H1 (cell line): ENCODE measurements around the gene TMEM147. TPM values are rescaled to one million over a fixed set of nuclear protein-coding genes. Genes with fewer than 3 reads are reported as not detected.
A peak's percentile ranks its signal among the peaks of the same experiment; 100 is the strongest.

ENCODE experiments used
- CTCF ChIA-PET: fragments of 300-600 bp; sonication (Branson Sonifier 250); formaldehyde crosslinking; loops from one replicate; lab custom pipeline; 2021; ENCODE audit not compliant: partially characterized antibody; lab: Charles Lee
- POLR2A ChIA-PET: fragments of 300-600 bp; sonication (Branson Sonifier 250); formaldehyde crosslinking; loops from one replicate; lab custom pipeline; 2021; ENCODE audit warnings: inconsistent platforms; ENCODE audit not compliant: partially characterized antibody; lab: Charles Lee
- DNase-seq, 2 experiments: peaks; one replicate each; pipeline versions ENCODE4 v3.0.0 to v3.0.0-alpha.2; 2010 to 2022; ENCODE audit warnings: low spot score in 2 of 2, low read depth in 1 of 2, mixed read lengths in 1 of 2
- FAIRE-seq: peaks from 2 replicates; lab custom pipeline; 2011; peaks lifted over from hg19 to GRCh38; lab: Jason Lieb, UNC
- H2AFZ ChIP-seq: 2 replicates; pipeline ENCODE4 v1.8.1; 2012; ENCODE audit warnings: low read length, inconsistent platforms
- H2AK5ac ChIP-seq: 2 replicates; pipeline ENCODE4 v1.6.1; 2013; ENCODE audit warnings: low read depth, low read length
- H2BK120ac ChIP-seq: replicated peaks from 2 replicates; pipeline ENCODE3; 2013; ENCODE audit warnings: low read depth, low read length, inconsistent platforms
- H2BK12ac ChIP-seq: 2 replicates; pipeline ENCODE4 v1.6.1; 2013; ENCODE audit warnings: low read depth, low read length
- H2BK15ac ChIP-seq: 2 replicates; pipeline ENCODE4 v1.6.1; 2013; ENCODE audit warnings: low read length
- H2BK20ac ChIP-seq: 2 replicates; pipeline ENCODE4 v1.6.1; 2013; ENCODE audit warnings: low read length
- H2BK5ac ChIP-seq: 2 replicates; pipeline ENCODE4 v1.6.1; 2013; ENCODE audit warnings: low read depth, low read length
- H3K14ac ChIP-seq: 2 replicates; pipeline ENCODE4 v1.6.1; 2013; ENCODE audit warnings: inconsistent platforms; ENCODE audit not compliant: insufficient read length
- H3K18ac ChIP-seq: 2 replicates; pipeline ENCODE4 v1.6.1; 2013; ENCODE audit warnings: low read length; ENCODE audit errors: extremely low read depth
- H3K23ac ChIP-seq: 2 replicates; pipeline ENCODE4 v1.6.1; 2013; ENCODE audit warnings: inconsistent platforms; ENCODE audit not compliant: insufficient read length
- H3K23me2 ChIP-seq: 2 replicates; pipeline ENCODE4 v1.6.1; 2013; ENCODE audit warnings: low read depth, low read length
- H3K27ac ChIP-seq: 2 replicates; pipeline ENCODE4 v1.6.1; 2011; ENCODE audit warnings: low read depth, low read length, inconsistent platforms
- H3K27me3 ChIP-seq, 4 experiments: replicated peaks in 1 of 4; 1 replicate in 1 of 4; 2 replicates in 3 of 4; pipeline versions ENCODE4 v1.6.1 to v1.8.1; 2011 to 2013; ENCODE audit warnings: low read length in 3 of 4, mild to moderate bottlenecking in 3 of 4, inconsistent platforms in 2 of 4, mixed read lengths in 2 of 4, moderate library complexity in 1 of 4; ENCODE audit not compliant: control insufficient read depth in 3 of 4, insufficient read depth in 3 of 4; ENCODE audit errors: extremely low read depth in 1 of 4
- H3K36me3 ChIP-seq, 4 experiments: 2 replicates each; pipeline versions ENCODE4 v1.6.1 to v1.8.1; 2011 to 2013; ENCODE audit warnings: mild to moderate bottlenecking in 4 of 4, low read length in 3 of 4, moderate library complexity in 2 of 4, control low read depth in 1 of 4, inconsistent platforms in 1 of 4; ENCODE audit not compliant: insufficient read depth in 4 of 4, control insufficient read depth in 2 of 4
- H3K4ac ChIP-seq: replicated peaks from 2 replicates; pipeline ENCODE3; 2013; ENCODE audit warnings: low read length, low read depth, mixed read lengths, inconsistent platforms; ENCODE audit not compliant: insufficient read length
- H3K4me1 ChIP-seq, 4 experiments: replicated peaks in 1 of 4; 1 replicate in 1 of 4; 2 replicates in 3 of 4; pipeline versions ENCODE4 v1.6.1 to v1.8.1; 2011 to 2013; ENCODE audit warnings: low read length in 3 of 4, inconsistent platforms in 2 of 4, mixed read lengths in 1 of 4; ENCODE audit not compliant: insufficient read depth in 4 of 4, control insufficient read depth in 3 of 4
- H3K4me2 ChIP-seq, 2 experiments: 2 replicates each; pipeline versions ENCODE4 v1.6.1 to v1.8.1; 2011 to 2013; ENCODE audit warnings: low read depth in 2 of 2, low read length in 2 of 2, control low read depth in 1 of 2, inconsistent platforms in 1 of 2, mild to moderate bottlenecking in 1 of 2; ENCODE audit not compliant: insufficient read depth in 1 of 2
- H3K4me3 ChIP-seq, 4 experiments: fragments of 200-600, 300-600 bp in 1 of 4; sonication (generic), shearing (Covaris generic), sonication (Bioruptor Twin) in 1 of 4; 2 replicates each; pipeline versions ENCODE4 v1.5.1 to v1.8.1; 2011 to 2016; ENCODE audit warnings: low read length in 4 of 4, low read depth in 3 of 4, control low read depth in 2 of 4, inconsistent platforms in 2 of 4, mild to moderate bottlenecking in 2 of 4, mixed read lengths in 1 of 4, moderate library complexity in 1 of 4; ENCODE audit not compliant: insufficient read depth in 2 of 4; ENCODE audit errors: extremely low read depth in 1 of 4
- H3K56ac ChIP-seq: replicated peaks from 2 replicates; pipeline ENCODE3; 2013; ENCODE audit warnings: low read depth, mild to moderate bottlenecking, mixed read lengths, low read length, inconsistent platforms; ENCODE audit not compliant: insufficient read length
- H3K79me1 ChIP-seq: 2 replicates; pipeline ENCODE4 v1.6.1; 2013; ENCODE audit warnings: low read depth, low read length, control low read depth
- H3K79me2 ChIP-seq, 2 experiments: 2 replicates each; pipeline versions ENCODE4 v1.6.1 to v1.8.1; 2012 to 2013; ENCODE audit warnings: low read length in 2 of 2, mild to moderate bottlenecking in 2 of 2, inconsistent platforms in 1 of 2; ENCODE audit not compliant: insufficient read depth in 2 of 2, control insufficient read depth in 1 of 2
- H3K9ac ChIP-seq, 4 experiments: replicated peaks in 1 of 4; 1 replicate in 1 of 4; 2 replicates in 3 of 4; pipeline versions ENCODE4 v1.6.1 to v1.8.1; 2011 to 2013; ENCODE audit warnings: low read depth in 3 of 4, low read length in 3 of 4, control low read depth in 2 of 4, mild to moderate bottlenecking in 2 of 4, moderate library complexity in 2 of 4, inconsistent platforms in 1 of 4; ENCODE audit errors: extremely low read depth in 1 of 4
- H3K9me3 ChIP-seq, 2 experiments: 2 replicates each; pipeline versions ENCODE4 v1.6.1 to v1.8.1; 2012 to 2013; ENCODE audit warnings: mild to moderate bottlenecking in 2 of 2, moderate library complexity in 2 of 2, control low read depth in 1 of 2, inconsistent platforms in 1 of 2, low read depth in 1 of 2, low read length in 1 of 2, mixed read lengths in 1 of 2; ENCODE audit not compliant: insufficient read depth in 2 of 2
- H4K20me1 ChIP-seq, 2 experiments: replicated peaks in 1 of 2; 2 replicates each; pipeline versions ENCODE3 to v1.8.1; 2011 to 2013; ENCODE audit warnings: inconsistent platforms in 2 of 2, low read length in 2 of 2, mild to moderate bottlenecking in 1 of 2; ENCODE audit not compliant: insufficient read depth in 2 of 2, control insufficient read depth in 1 of 2
- H4K5ac ChIP-seq: 2 replicates; pipeline ENCODE4 v1.6.1; 2013; ENCODE audit warnings: low read length, low read depth, mixed read lengths, inconsistent platforms; ENCODE audit not compliant: insufficient read length
- H4K8ac ChIP-seq: 2 replicates; pipeline ENCODE4 v1.8.0; 2013; ENCODE audit warnings: mild to moderate bottlenecking, moderate library complexity, low read length, inconsistent platforms; ENCODE audit not compliant: insufficient read depth; ENCODE audit errors: extremely low read depth
- H4K91ac ChIP-seq: replicated peaks from 2 replicates; pipeline ENCODE3; 2013; ENCODE audit warnings: low read length, mixed read lengths, inconsistent platforms; ENCODE audit not compliant: insufficient read length
- EZH2 ChIP-seq: fragments of 200-600 bp; sonication (generic); IDR thresholded peaks from 2 replicates; pipeline ENCODE4 v1.7.1; 2012; ENCODE audit warnings: low read depth, mild to moderate bottlenecking, moderate library complexity, low read length, inconsistent platforms; ENCODE audit not compliant: severe bottlenecking
- HDAC2 ChIP-seq, 2 experiments: fragments of 300-600 bp in 1 of 2; sonication (generic) in 1 of 2; IDR thresholded peaks; 2 replicates each; pipeline ENCODE4 v1.6.1; 2011 to 2012; ENCODE audit warnings: low read depth in 2 of 2, low read length in 2 of 2, mild to moderate bottlenecking in 2 of 2, moderate library complexity in 2 of 2, borderline replicate concordance in 1 of 2, inconsistent platforms in 1 of 2
- SIRT6 ChIP-seq: IDR thresholded peaks from one replicate; pipeline ENCODE4 v1.7.1; 2012; ENCODE audit warnings: low read length, inconsistent platforms
- SP2 ChIP-seq: IDR thresholded peaks from 2 replicates; pipeline ENCODE4 v1.6.1; 2012; ENCODE audit warnings: mild to moderate bottlenecking, low read length, inconsistent platforms
- TAF7 ChIP-seq: optimal IDR thresholded peaks from 2 replicates; pipeline ENCODE3; 2011; ENCODE audit warnings: low read depth, mild to moderate bottlenecking, inconsistent platforms, low read length, moderate library complexity, borderline replicate concordance
- WGBS, 2 experiments: shearing (Covaris generic) in 1 of 2; methylation state at CpG; one replicate each; pipeline versions ENCODE4 v1.1.6 to v1.1.7; 2013 to 2015; ENCODE audit warnings: low lambda C conversion rate in 2 of 2, mixed read lengths in 2 of 2, inconsistent platforms in 1 of 2, low coverage in 1 of 2, missing lambda C conversion rate in 1 of 2; ENCODE audit not compliant: insufficient replicate concordance in 2 of 2, insufficient coverage in 1 of 2, insufficient read length in 1 of 2; ENCODE audit errors: extremely low coverage in 1 of 2, missing lambda C conversion rate in 1 of 2; 5-methylcytosine and 5-hydroxymethylcytosine counted together
- polyA plus RNA-seq, 7 experiments: library from polyadenylated mRNA; depleted of rRNA in 3 of 7; stranded (reverse) in 5 of 7; unstranded in 2 of 7; fragments of >200 nt in 5 of 7; fragments of 200-250 nt in 2 of 7; gene quantifications; 1 replicate in 5 of 7; 2 replicates in 1 of 7; 4 replicates in 1 of 7; pipeline versions ENCODE4 v1.2.1 to v1.2.3, GENCODE V29; 2011 to 2013; ENCODE audit warnings: missing spikeins in 2 of 7, mixed read lengths in 2 of 7
- total RNA-seq: library from RNA; stranded (reverse); fragmentation: NEBNext Ultra II Directional; extraction: Animal tissue kit (Norgen Biotek cat#: 25700); gene quantifications from 2 replicates; pipeline ENCODE4 v1.2.1, GENCODE V29; 2021

The TMEM147 gene
- total and polyA plus RNA-seq, 2 of the 8 experiments (the other 6 are each of a cell fraction or from before 2014, with no cell fraction given) = 159 to 418 TPM

DNA sequence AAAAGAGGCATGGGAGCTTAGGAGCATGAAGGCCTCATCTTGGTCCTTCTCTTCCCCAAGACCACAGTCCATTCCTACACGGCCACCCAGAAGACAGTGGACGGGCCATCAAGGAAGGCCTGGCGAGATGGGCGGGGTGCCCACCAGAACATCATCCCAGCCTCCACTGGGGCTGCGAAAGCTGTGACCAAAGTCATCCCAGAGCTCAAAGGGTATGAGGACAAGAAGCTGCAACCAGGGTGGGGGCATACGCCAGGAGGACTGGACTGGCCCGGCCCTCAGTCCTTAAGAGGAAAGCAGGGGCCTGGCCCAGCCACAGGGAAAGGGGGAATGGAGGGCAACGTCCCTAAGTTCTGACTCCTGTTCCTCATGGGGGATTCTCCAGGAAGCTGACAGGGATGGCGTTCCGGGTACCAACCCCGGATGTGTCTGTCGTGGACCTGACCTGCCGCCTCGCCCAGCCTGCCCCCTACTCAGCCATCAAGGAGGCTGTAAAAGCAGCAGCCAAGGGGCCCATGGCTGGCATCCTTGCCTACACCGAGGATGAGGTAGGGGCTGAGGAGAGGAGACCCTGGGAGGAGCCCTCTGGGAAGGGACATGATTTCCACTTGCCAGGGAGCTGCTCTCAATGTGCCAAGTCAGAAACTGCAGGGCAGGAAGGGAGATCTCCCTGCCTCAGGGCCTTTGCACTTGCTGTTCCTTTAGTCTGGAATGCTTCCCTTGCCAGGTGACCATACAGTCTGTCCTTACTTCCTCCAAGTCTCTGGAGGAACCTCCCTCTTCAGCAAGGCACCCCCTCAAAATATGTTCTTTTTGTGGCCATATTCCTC, 1.9 kb upstream of the TMEM147 start:
- Histone ChIP-seq H2BK5ac (no peak overlapping the region), H3K27me3 (no peaks in the 10 kb centered on the region), H3K79me1 (peaks cover 18% of the 10 kb centered on the region; the same call in 1 of the 2 replicates), H4K8ac (no peak overlapping the region), H3K4ac (no peak overlapping the region), H3K9ac (no peak overlapping the region), H3K9me3 (no peaks in the 10 kb centered on the region), H2BK15ac (no peak overlapping the region), H3K36me3 (peaks cover 0 to 18% (median 9%) of the 10 kb centered on the region in 4 experiments; a peak in 5 of 8 replicates), H3K23me2 (peaks cover 10% of the 10 kb centered on the region; the same call in 1 of the 2 replicates), H3K14ac (no peak overlapping the region), H2BK120ac (no peak overlapping the region), H2AK5ac (no peak overlapping the region), H3K56ac (no peak overlapping the region), H2AFZ (no peak overlapping the region), H3K4me3 (peak overlapping the region in 1 of 4 experiments; percentile 93; a peak in 2 of 8 replicates), H4K91ac (no peak overlapping the region), H4K20me1 (peaks cover 5 to 16% of the 10 kb centered on the region in 2 experiments), H3K79me2 (peaks cover 0 to 31% of the 10 kb centered on the region in 2 experiments; a peak in 2 of 4 replicates), H3K27ac (no peak overlapping the region), H4K5ac (no peak overlapping the region), H3K4me1 (peaks cover 0 to 13% (median 2%) of the 10 kb centered on the region in 4 experiments; a peak in 3 of 7 replicates), H3K4me2 (peak overlapping the region; percentile 84 to 90; a peak in 3 of 4 replicates), H2BK12ac (no peak overlapping the region), H2BK20ac (no peak overlapping the region), H3K18ac (no peak overlapping the region), H3K23ac (no peak overlapping the region)
- ChIA-PET CTCF (interaction anchor here (0.9 to 1.5 kb wide), 4 partner anchors 33 to 49 kb away, joined by 3 to 6 read pairs (median 4); no protein-coding TSS in a partner anchor), POLR2A (interaction anchor here (0.7 to 4.6 kb wide), 10 partner anchors 8 to 160 kb away, joined by 3 to 23 read pairs (median 3); no protein-coding TSS in a partner anchor)
- WGBS, 2 experiments = 93% methylated on average over 14 of the region's 15 CpGs; no CpG with 5 or more reads in 1 of the 2 experiments
- no peak for DNase-seq
- FAIRE-seq = no peak
- TF ChIP-seq EZH2 (no peak), SP2 (no peak), HDAC2 (IDR thresholded peaks at IDR 0.05; ENCODE audit: borderline replicate concordance in 1 of 2, low read depth in 2 of 2, low read length in 2 of 2) (no peak), SIRT6 (no peak), TAF7 (no peak)
